H1 (cell line): ENCODE data around the gene COG4. TPM values are rescaled to one million over a fixed set of nuclear protein-coding genes. Genes with fewer than 3 reads are reported as not detected.

ENCODE experiments used
- CTCF ChIA-PET: fragments of 300-600 bp; sonication (Branson Sonifier 250); formaldehyde crosslinking; loops from one replicate; lab custom pipeline; 2021; ENCODE audit not compliant: partially characterized antibody; lab: Charles Lee
- POLR2A ChIA-PET: fragments of 300-600 bp; sonication (Branson Sonifier 250); formaldehyde crosslinking; loops from one replicate; lab custom pipeline; 2021; ENCODE audit warnings: inconsistent platforms; ENCODE audit not compliant: partially characterized antibody; lab: Charles Lee
- DNase-seq, 2 experiments: peaks; one replicate each; pipeline versions ENCODE4 v3.0.0 to v3.0.0-alpha.2; 2010 to 2022; ENCODE audit warnings: low spot score in 2 of 2, low read depth in 1 of 2, mixed read lengths in 1 of 2
- FAIRE-seq: peaks from 2 replicates; lab custom pipeline; 2011; peaks lifted over from hg19 to GRCh38; lab: Jason Lieb, UNC
- H2AFZ ChIP-seq: 2 replicates; pipeline ENCODE4 v1.8.1; 2012; ENCODE audit warnings: low read length, inconsistent platforms
- H2AK5ac ChIP-seq: 2 replicates; pipeline ENCODE4 v1.6.1; 2013; ENCODE audit warnings: low read depth, low read length
- H2BK120ac ChIP-seq: replicated peaks from 2 replicates; pipeline ENCODE3; 2013; ENCODE audit warnings: low read depth, low read length, inconsistent platforms
- H2BK12ac ChIP-seq: 2 replicates; pipeline ENCODE4 v1.6.1; 2013; ENCODE audit warnings: low read depth, low read length
- H2BK15ac ChIP-seq: 2 replicates; pipeline ENCODE4 v1.6.1; 2013; ENCODE audit warnings: low read length
- H2BK20ac ChIP-seq: 2 replicates; pipeline ENCODE4 v1.6.1; 2013; ENCODE audit warnings: low read length
- H2BK5ac ChIP-seq: 2 replicates; pipeline ENCODE4 v1.6.1; 2013; ENCODE audit warnings: low read depth, low read length
- H3K14ac ChIP-seq: 2 replicates; pipeline ENCODE4 v1.6.1; 2013; ENCODE audit warnings: inconsistent platforms; ENCODE audit not compliant: insufficient read length
- H3K18ac ChIP-seq: 2 replicates; pipeline ENCODE4 v1.6.1; 2013; ENCODE audit warnings: low read length; ENCODE audit errors: extremely low read depth
- H3K23ac ChIP-seq: 2 replicates; pipeline ENCODE4 v1.6.1; 2013; ENCODE audit warnings: inconsistent platforms; ENCODE audit not compliant: insufficient read length
- H3K23me2 ChIP-seq: 2 replicates; pipeline ENCODE4 v1.6.1; 2013; ENCODE audit warnings: low read depth, low read length
- H3K27ac ChIP-seq: 2 replicates; pipeline ENCODE4 v1.6.1; 2011; ENCODE audit warnings: low read depth, low read length, inconsistent platforms
- H3K27me3 ChIP-seq, 4 experiments: replicated peaks in 1 of 4; 1 replicate in 1 of 4; 2 replicates in 3 of 4; pipeline versions ENCODE4 v1.6.1 to v1.8.1; 2011 to 2013; ENCODE audit warnings: low read length in 3 of 4, mild to moderate bottlenecking in 3 of 4, inconsistent platforms in 2 of 4, mixed read lengths in 2 of 4, moderate library complexity in 1 of 4; ENCODE audit not compliant: control insufficient read depth in 3 of 4, insufficient read depth in 3 of 4; ENCODE audit errors: extremely low read depth in 1 of 4
- H3K36me3 ChIP-seq, 4 experiments: 2 replicates each; pipeline versions ENCODE4 v1.6.1 to v1.8.1; 2011 to 2013; ENCODE audit warnings: mild to moderate bottlenecking in 4 of 4, low read length in 3 of 4, moderate library complexity in 2 of 4, control low read depth in 1 of 4, inconsistent platforms in 1 of 4; ENCODE audit not compliant: insufficient read depth in 4 of 4, control insufficient read depth in 2 of 4
- H3K4ac ChIP-seq: replicated peaks from 2 replicates; pipeline ENCODE3; 2013; ENCODE audit warnings: low read length, low read depth, mixed read lengths, inconsistent platforms; ENCODE audit not compliant: insufficient read length
- H3K4me1 ChIP-seq, 4 experiments: replicated peaks in 1 of 4; 1 replicate in 1 of 4; 2 replicates in 3 of 4; pipeline versions ENCODE4 v1.6.1 to v1.8.1; 2011 to 2013; ENCODE audit warnings: low read length in 3 of 4, inconsistent platforms in 2 of 4, mixed read lengths in 1 of 4; ENCODE audit not compliant: insufficient read depth in 4 of 4, control insufficient read depth in 3 of 4
- H3K4me2 ChIP-seq, 2 experiments: 2 replicates each; pipeline versions ENCODE4 v1.6.1 to v1.8.1; 2011 to 2013; ENCODE audit warnings: low read depth in 2 of 2, low read length in 2 of 2, control low read depth in 1 of 2, inconsistent platforms in 1 of 2, mild to moderate bottlenecking in 1 of 2; ENCODE audit not compliant: insufficient read depth in 1 of 2
- H3K4me3 ChIP-seq, 4 experiments: fragments of 200-600, 300-600 bp in 1 of 4; sonication (generic), shearing (Covaris generic), sonication (Bioruptor Twin) in 1 of 4; 2 replicates each; pipeline versions ENCODE4 v1.5.1 to v1.8.1; 2011 to 2016; ENCODE audit warnings: low read length in 4 of 4, low read depth in 3 of 4, control low read depth in 2 of 4, inconsistent platforms in 2 of 4, mild to moderate bottlenecking in 2 of 4, mixed read lengths in 1 of 4, moderate library complexity in 1 of 4; ENCODE audit not compliant: insufficient read depth in 2 of 4; ENCODE audit errors: extremely low read depth in 1 of 4
- H3K56ac ChIP-seq: replicated peaks from 2 replicates; pipeline ENCODE3; 2013; ENCODE audit warnings: low read depth, mild to moderate bottlenecking, mixed read lengths, low read length, inconsistent platforms; ENCODE audit not compliant: insufficient read length
- H3K79me1 ChIP-seq: 2 replicates; pipeline ENCODE4 v1.6.1; 2013; ENCODE audit warnings: low read depth, low read length, control low read depth
- H3K79me2 ChIP-seq, 2 experiments: 2 replicates each; pipeline versions ENCODE4 v1.6.1 to v1.8.1; 2012 to 2013; ENCODE audit warnings: low read length in 2 of 2, mild to moderate bottlenecking in 2 of 2, inconsistent platforms in 1 of 2; ENCODE audit not compliant: insufficient read depth in 2 of 2, control insufficient read depth in 1 of 2
- H3K9ac ChIP-seq, 4 experiments: replicated peaks in 1 of 4; 1 replicate in 1 of 4; 2 replicates in 3 of 4; pipeline versions ENCODE4 v1.6.1 to v1.8.1; 2011 to 2013; ENCODE audit warnings: low read depth in 3 of 4, low read length in 3 of 4, control low read depth in 2 of 4, mild to moderate bottlenecking in 2 of 4, moderate library complexity in 2 of 4, inconsistent platforms in 1 of 4; ENCODE audit errors: extremely low read depth in 1 of 4
- H3K9me3 ChIP-seq, 2 experiments: 2 replicates each; pipeline versions ENCODE4 v1.6.1 to v1.8.1; 2012 to 2013; ENCODE audit warnings: mild to moderate bottlenecking in 2 of 2, moderate library complexity in 2 of 2, control low read depth in 1 of 2, inconsistent platforms in 1 of 2, low read depth in 1 of 2, low read length in 1 of 2, mixed read lengths in 1 of 2; ENCODE audit not compliant: insufficient read depth in 2 of 2
- H4K20me1 ChIP-seq, 2 experiments: replicated peaks in 1 of 2; 2 replicates each; pipeline versions ENCODE3 to v1.8.1; 2011 to 2013; ENCODE audit warnings: inconsistent platforms in 2 of 2, low read length in 2 of 2, mild to moderate bottlenecking in 1 of 2; ENCODE audit not compliant: insufficient read depth in 2 of 2, control insufficient read depth in 1 of 2
- H4K5ac ChIP-seq: 2 replicates; pipeline ENCODE4 v1.6.1; 2013; ENCODE audit warnings: low read length, low read depth, mixed read lengths, inconsistent platforms; ENCODE audit not compliant: insufficient read length
- H4K8ac ChIP-seq: 2 replicates; pipeline ENCODE4 v1.8.0; 2013; ENCODE audit warnings: mild to moderate bottlenecking, moderate library complexity, low read length, inconsistent platforms; ENCODE audit not compliant: insufficient read depth; ENCODE audit errors: extremely low read depth
- H4K91ac ChIP-seq: replicated peaks from 2 replicates; pipeline ENCODE3; 2013; ENCODE audit warnings: low read length, mixed read lengths, inconsistent platforms; ENCODE audit not compliant: insufficient read length
- CHD2 ChIP-seq: IDR thresholded peaks from 2 replicates; pipeline ENCODE4 v1.6.1; 2012; ENCODE audit warnings: low read length, improper control_type of control experiment
- NRF1 ChIP-seq: IDR thresholded peaks from 2 replicates; pipeline ENCODE4 v1.6.1; 2011; ENCODE audit warnings: mild to moderate bottlenecking, low read depth, low read length, improper control_type of control experiment
- POLR2AphosphoS5 ChIP-seq: IDR thresholded peaks from 2 replicates; pipeline ENCODE4 v1.6.1; 2011; ENCODE audit warnings: low read depth, low read length
- POU5F1 ChIP-seq: IDR thresholded peaks from 2 replicates; pipeline ENCODE4 v1.6.1; 2011; ENCODE audit warnings: low read depth, mild to moderate bottlenecking, low read length, moderate library complexity
- SUZ12 ChIP-seq: fragments of 200-600 bp; sonication (generic); IDR thresholded peaks from 2 replicates; pipeline ENCODE4 v1.6.1; 2012; ENCODE audit warnings: mild to moderate bottlenecking, inconsistent platforms, low read length, moderate library complexity, mixed read lengths
- TAF7 ChIP-seq: optimal IDR thresholded peaks from 2 replicates; pipeline ENCODE3; 2011; ENCODE audit warnings: low read depth, mild to moderate bottlenecking, inconsistent platforms, low read length, moderate library complexity, borderline replicate concordance
- USF2 ChIP-seq: IDR thresholded peaks from 2 replicates; pipeline ENCODE4 v1.6.1; 2011; ENCODE audit warnings: low read length, improper control_type of control experiment
- WGBS, 2 experiments: shearing (Covaris generic) in 1 of 2; methylation state at CpG; one replicate each; pipeline versions ENCODE4 v1.1.6 to v1.1.7; 2013 to 2015; ENCODE audit warnings: low lambda C conversion rate in 2 of 2, mixed read lengths in 2 of 2, inconsistent platforms in 1 of 2, low coverage in 1 of 2, missing lambda C conversion rate in 1 of 2; ENCODE audit not compliant: insufficient replicate concordance in 2 of 2, insufficient coverage in 1 of 2, insufficient read length in 1 of 2; ENCODE audit errors: extremely low coverage in 1 of 2, missing lambda C conversion rate in 1 of 2; 5-methylcytosine and 5-hydroxymethylcytosine counted together
- polyA plus RNA-seq, 7 experiments: library from polyadenylated mRNA; depleted of rRNA in 3 of 7; stranded (reverse) in 5 of 7; unstranded in 2 of 7; fragments of >200 nt in 5 of 7; fragments of 200-250 nt in 2 of 7; gene quantifications; 1 replicate in 5 of 7; 2 replicates in 1 of 7; 4 replicates in 1 of 7; pipeline versions ENCODE4 v1.2.1 to v1.2.3, GENCODE V29; 2011 to 2013; ENCODE audit warnings: missing spikeins in 2 of 7, mixed read lengths in 2 of 7
- total RNA-seq: library from RNA; stranded (reverse); fragmentation: NEBNext Ultra II Directional; extraction: Animal tissue kit (Norgen Biotek cat#: 25700); gene quantifications from 2 replicates; pipeline ENCODE4 v1.2.1, GENCODE V29; 2021

The COG4 gene
- total and polyA plus RNA-seq, 2 of the 8 experiments (the other 6 are each of a cell fraction or from before 2014, with no cell fraction given) = 46.1 to 50.2 TPM

GRCh38 chr16:70520612-70521297, 2.6 kb downstream of the COG4 start:
- no peak overlapping the region for H3K14ac ChIP-seq
- 88% methylated on average over 5 of the region's 8 CpGs; no CpG with 5 or more reads in 1 of the 2 experiments for WGBS, 2 experiments
- H2BK15ac ChIP-seq = no peak overlapping the region
- H3K18ac ChIP-seq = no peak overlapping the region
- no peak overlapping the region for H3K4me2 ChIP-seq
- no peak overlapping the region for H3K56ac ChIP-seq
- POLR2A ChIA-PET = interaction anchor here (0.6 to 4.3 kb wide), 6 partner anchors 9 to 190 kb away, joined by 3 to 27 read pairs (median 3); no protein-coding TSS in a partner anchor
- H2AK5ac ChIP-seq = no peak overlapping the region
- H3K9me3 ChIP-seq = no peaks in the 10 kb centered on the region
- no peaks in the 10 kb centered on the region; the same call in 1 of the 2 replicates for H3K79me1 ChIP-seq
- no peak overlapping the region for H2BK20ac ChIP-seq
- CTCF ChIA-PET = interaction anchor here (0.6 to 0.7 kb wide), 2 partner anchors 25 to 40 kb away, joined by 3 to 4 read pairs; no protein-coding TSS in a partner anchor
- H2AFZ ChIP-seq = no peak overlapping the region
- no peaks in the 10 kb centered on the region for H4K20me1 ChIP-seq
- no peaks in the 10 kb centered on the region for H3K27me3 ChIP-seq
- no peak overlapping the region for H2BK5ac ChIP-seq
- H4K5ac ChIP-seq = no peak overlapping the region
- H3K4ac ChIP-seq = no peak overlapping the region
- H3K23me2 ChIP-seq = peaks cover 6% of the 10 kb centered on the region; the same call in 1 of the 2 replicates
- H3K9ac ChIP-seq = no peak overlapping the region
- peaks cover 0 to 14% (median 3%) of the 10 kb centered on the region in 4 experiments; a peak in 3 of 8 replicates for H3K36me3 ChIP-seq
- DNase-seq (no peak), FAIRE-seq (no peak)
- no peak for TF ChIP-seq TAF7
- no peak for TF ChIP-seq POU5F1
- no peak for TF ChIP-seq POLR2AphosphoS5
- no peak for TF ChIP-seq SUZ12
- TF ChIP-seq NRF1 = no peak
- TF ChIP-seq USF2 = no peak
- no peak for TF ChIP-seq CHD2
- H4K91ac ChIP-seq = no peak overlapping the region
- H2BK12ac ChIP-seq = no peak overlapping the region
- H3K4me3 ChIP-seq = no peak overlapping the region
- H3K4me1 ChIP-seq = peaks cover 0 to 4% (median 1%) of the 10 kb centered on the region in 4 experiments; a peak in 4 of 7 replicates
- H2BK120ac ChIP-seq = no peak overlapping the region
- no peak overlapping the region for H3K23ac ChIP-seq
- peak overlapping the region; percentile 21; the same call in 1 of the 2 replicates for H4K8ac ChIP-seq
- peaks cover 18 to 32% of the 10 kb centered on the region in 2 experiments for H3K79me2 ChIP-seq
- H3K27ac ChIP-seq = no peak overlapping the region
